K562 (cell line): ENCODE measurements around the gene TBC1D7. TPM values are rescaled to one million over a fixed set of nuclear protein-coding genes. Genes with fewer than 3 reads are reported as not detected.

Experiments
- ATAC-seq: fragments of 200-7000 bp; cut with Tn5 transposase; 3 replicates; pipeline ENCODE4 v1.9.1; 2020; ENCODE audit warnings: moderate library complexity
- BruUV-seq: library from RNA; stranded (reverse); fragments of 400-500 nt; replicated peaks from 2 replicates; lab custom pipeline; 2021; lab: Mats Ljungman, UMichigan
- CTCF ChIA-PET: fragments of 300-600 bp; formaldehyde crosslinking; extraction: SDS; loops from one replicate; lab custom pipeline; 2021; ENCODE audit warnings: low intra/inter-chr PET ratio; lab: Yijun Ruan, JAX
- POLR2A ChIA-PET: fragments of 300-600, 350-650 bp; sonication (Branson Sonifier 250); formaldehyde crosslinking; extraction: SDS; loops from one replicate; lab custom pipeline; 2021; ENCODE audit warnings: antibody characterized with exemption, inconsistent platforms; lab: Yijun Ruan, JAX
- DNase-seq, 4 experiments: peaks; one replicate each; pipeline versions ENCODE4 v3.0.0 to v3.0.0-alpha.2; 2011 to 2018; ENCODE audit warnings: low spot score in 3 of 4, mixed read lengths in 3 of 4; ENCODE audit errors: extremely low read depth in 1 of 4
- FAIRE-seq: peaks from 2 replicates; lab custom pipeline; 2011; peaks lifted over from hg19 to GRCh38; lab: Jason Lieb, UNC
- H2AFZ ChIP-seq: 2 replicates; pipeline ENCODE4 v1.6.0; 2011; ENCODE audit warnings: low read depth, low read length, control low read depth, inconsistent platforms
- H3K27ac ChIP-seq: fragments of 200-600 bp; 3 replicates; pipeline ENCODE4 v1.8.0; 2011; ENCODE audit warnings: low read depth, mild to moderate bottlenecking, control low read depth, inconsistent platforms, low read length, moderate library complexity, mixed read lengths; ENCODE audit errors: extremely low read depth
- H3K27me3 ChIP-seq, 2 experiments: fragments of 300-600 bp in 1 of 2; 2 replicates in 1 of 2; 3 replicates in 1 of 2; pipeline versions ENCODE4 v1.6.0 to v1.8.0; 2011; ENCODE audit warnings: inconsistent platforms in 2 of 2, low read length in 2 of 2, mild to moderate bottlenecking in 1 of 2, mixed read lengths in 1 of 2, moderate library complexity in 1 of 2; ENCODE audit not compliant: control insufficient read depth in 2 of 2, insufficient read depth in 2 of 2
- H3K36me3 ChIP-seq: fragments of 300-600 bp; 3 replicates; pipeline ENCODE4 v1.8.0; 2011; ENCODE audit warnings: mild to moderate bottlenecking, low read length, inconsistent platforms; ENCODE audit not compliant: control insufficient read depth, insufficient read depth
- H3K4me1 ChIP-seq, 2 experiments: fragments of 200-600 bp in 1 of 2; replicated peaks in 1 of 2; 2 replicates in 1 of 2; 3 replicates in 1 of 2; pipeline versions ENCODE4 v1.5.1 to v1.8.0; 2011; ENCODE audit warnings: inconsistent platforms in 2 of 2, low read length in 2 of 2, mild to moderate bottlenecking in 1 of 2, mixed read lengths in 1 of 2, moderate library complexity in 1 of 2; ENCODE audit not compliant: control insufficient read depth in 2 of 2, insufficient read depth in 2 of 2
- H3K4me2 ChIP-seq: 2 replicates; pipeline ENCODE4 v1.6.1; 2011; ENCODE audit warnings: low read length, control low read depth, inconsistent platforms, mixed read lengths; ENCODE audit not compliant: insufficient read depth
- H3K4me3 ChIP-seq: fragments of 200-600 bp; sonication (generic), shearing (Covaris generic); 2 replicates; pipeline ENCODE4 v1.5.1; 2016; ENCODE audit warnings: control low read depth, inconsistent platforms
- H3K79me2 ChIP-seq: fragments of 200-600 bp; 3 replicates; pipeline ENCODE4 v1.8.0; 2011; ENCODE audit warnings: low read length, inconsistent platforms; ENCODE audit not compliant: control insufficient read depth, insufficient read depth
- H3K9ac ChIP-seq, 2 experiments: 2 replicates each; pipeline versions ENCODE4 v1.6.0 to v1.6.1; 2011; ENCODE audit warnings: low read depth in 2 of 2, low read length in 2 of 2, control low read depth in 1 of 2, inconsistent platforms in 1 of 2, mild to moderate bottlenecking in 1 of 2, mixed read lengths in 1 of 2; ENCODE audit not compliant: insufficient read depth in 1 of 2
- H3K9me1 ChIP-seq: one replicate; pipeline ENCODE4 v1.6.0; 2011; ENCODE audit warnings: inconsistent platforms, mild to moderate bottlenecking, low read length, moderate library complexity; ENCODE audit not compliant: control insufficient read depth, insufficient read depth
- H3K9me3 ChIP-seq: replicated peaks from 2 replicates; pipeline ENCODE4 v1.5.1; 2011; ENCODE audit warnings: low read depth, low read length, inconsistent platforms; ENCODE audit not compliant: control insufficient read depth, insufficient read depth
- H4K20me1 ChIP-seq: replicated peaks from 2 replicates; pipeline ENCODE4 v1.6.1; 2011; ENCODE audit warnings: low read length, inconsistent platforms, mixed read lengths; ENCODE audit not compliant: control insufficient read depth, insufficient read depth
- KDM5B ChIP-seq: fragments of 200-600 bp; sonication (generic); IDR thresholded peaks from 2 replicates; pipeline ENCODE4 v1.6.1; 2012; ENCODE audit warnings: low read depth, mild to moderate bottlenecking, moderate library complexity, low read length, control low read depth, inconsistent platforms; ENCODE audit not compliant: insufficient replicate concordance
- LCOR ChIP-seq: sonication (generic); formaldehyde crosslinking; IDR thresholded peaks from 2 replicates; pipeline ENCODE4 v1.8.0; 2022; ENCODE audit warnings: mild to moderate bottlenecking, missing genetic modification reagents
- NCOA4 ChIP-seq: fragments of 450-650 bp; IDR thresholded peaks from 2 replicates; pipeline ENCODE4 v1.6.1; 2018; ENCODE audit warnings: mild to moderate bottlenecking; ENCODE audit not compliant: partially characterized antibody
- PCBP1 ChIP-seq: fragments of 200-400 bp; formaldehyde crosslinking; IDR thresholded peaks from 2 replicates; pipeline ENCODE4 v1.6.1; 2018; ENCODE audit warnings: mild to moderate bottlenecking, low read depth, low read length; ENCODE audit not compliant: poor library complexity, severe bottlenecking
- POLR2AphosphoS2 ChIP-seq: IDR thresholded peaks from 2 replicates; pipeline ENCODE4 v1.6.1; 2012; ENCODE audit warnings: low read length, improper control_type of control experiment
- PTBP1 ChIP-seq: fragments of 200-400 bp; formaldehyde crosslinking; IDR thresholded peaks from 2 replicates; pipeline ENCODE4 v1.6.1; 2017; ENCODE audit warnings: low read depth, low read length
- TAF7 ChIP-seq: fragments of 450-650 bp; IDR thresholded peaks from 2 replicates; pipeline ENCODE4 v1.6.1; 2016; ENCODE audit warnings: missing genetic modification characterization, missing compliant biosample characterization
- TAF9B ChIP-seq: fragments of 450-650 bp; IDR thresholded peaks from 2 replicates; pipeline ENCODE4 v1.6.1; 2018; ENCODE audit warnings: mild to moderate bottlenecking; ENCODE audit not compliant: partially characterized antibody
- TCFL5 ChIP-seq: fragments of 250-450 bp; sonication (Bioruptor Pico); conservative IDR thresholded peaks from 2 replicates; pipeline ENCODE4 v1.6.1; 2021; ENCODE audit warnings: mild to moderate bottlenecking, moderate library complexity, matching md5 sums
- ZNF212 ChIP-seq: fragments of 450-650 bp; formaldehyde crosslinking; IDR thresholded peaks from 2 replicates; pipeline ENCODE4 v1.4.0; 2020; ENCODE audit warnings: mild to moderate bottlenecking
- ZNF668 ChIP-seq: fragments of 250-450 bp; sonication (Bioruptor Pico); IDR thresholded peaks from 2 replicates; pipeline ENCODE4 v1.8.0; 2022; ENCODE audit warnings: mild to moderate bottlenecking, inconsistent platforms
- WGBS: fragments of 100-300 bp; shearing (Covaris generic); methylation state at CpG from one replicate; pipeline ENCODE4 v1.1.6; 2016; ENCODE audit warnings: low coverage, mixed read lengths; ENCODE audit not compliant: insufficient coverage; ENCODE audit errors: missing lambda C conversion rate; 5-methylcytosine and 5-hydroxymethylcytosine counted together
- in situ Hi-C: fragments of 300-500 bp; cut with MboI; formaldehyde crosslinking; loops from 4 replicates; pipeline ENCODE4 v1.15.0; 2018; ENCODE audit warnings: inconsistent platforms, mixed read lengths
- intact Hi-C: fragments of 100-400 bp; cut with micrococcal nuclease; formaldehyde crosslinking; loops from 2 replicates; pipeline ENCODE4 v1.14.2; 2022
- polyA plus RNA-seq, 8 experiments: library from polyadenylated mRNA; depleted of rRNA in 4 of 8; stranded (reverse) in 5 of 8; unstranded in 3 of 8; fragments of >200 nt; fragmentation: Nextera tagmentation in 2 of 8; fragmentation: Illumina TruSeq in 1 of 8; extraction: Ambion mirVana in 2 of 8; extraction: Trizol in 1 of 8; gene quantifications; 2 replicates each; pipeline versions ENCODE4 v1.2.1 to v1.2.3, GENCODE V29; 2011 to 2014; ENCODE audit warnings: inconsistent platforms in 1 of 8, missing spikeins in 1 of 8
- total RNA-seq, 7 experiments: library from RNA; depleted of rRNA in 6 of 7; stranded (reverse); fragments of >200 nt in 6 of 7; fragmentation: Illumina TruSeq in 2 of 7; extraction: Trizol in 2 of 7; gene quantifications; 2 replicates each; pipeline versions ENCODE4 v1.2.1 to v1.2.3, GENCODE V29; 2011 to 2021; ENCODE audit warnings: low replicate concordance in 1 of 7
- TF ChIP-seq, protein P1 (sequence below): IDR thresholded peaks from 3 replicates; pipeline ENCODE4 v1.6.1; 2011; ENCODE audit warnings: borderline replicate concordance, mild to moderate bottlenecking, moderate library complexity; ENCODE audit not compliant: insufficient read length; ENCODE audit errors: extremely low read depth
- TF ChIP-seq, protein P2 (sequence below), 2 experiments: fragments of 450-650 bp in 1 of 2; sonication (generic) in 1 of 2; formaldehyde crosslinking; conservative IDR thresholded peaks; 2 replicates each; pipeline versions ENCODE4 v1.4.0 to v1.8.1; 2020 to 2022; ENCODE audit warnings: mild to moderate bottlenecking in 1 of 2, missing genetic modification reagents in 1 of 2
- TF ChIP-seq, protein P3 (sequence below): fragments of 250-450 bp; sonication (Bioruptor Pico); IDR thresholded peaks from 2 replicates; pipeline ENCODE4 v1.8.0; 2022; ENCODE audit warnings: inconsistent platforms

TBC1D7 gene
- total and polyA plus RNA-seq, 9 of the 15 experiments (the other 6 are each of a cell fraction or from before 2014, with no cell fraction given), result 49.4 to 107 (median 61.1) TPM

DNA sequence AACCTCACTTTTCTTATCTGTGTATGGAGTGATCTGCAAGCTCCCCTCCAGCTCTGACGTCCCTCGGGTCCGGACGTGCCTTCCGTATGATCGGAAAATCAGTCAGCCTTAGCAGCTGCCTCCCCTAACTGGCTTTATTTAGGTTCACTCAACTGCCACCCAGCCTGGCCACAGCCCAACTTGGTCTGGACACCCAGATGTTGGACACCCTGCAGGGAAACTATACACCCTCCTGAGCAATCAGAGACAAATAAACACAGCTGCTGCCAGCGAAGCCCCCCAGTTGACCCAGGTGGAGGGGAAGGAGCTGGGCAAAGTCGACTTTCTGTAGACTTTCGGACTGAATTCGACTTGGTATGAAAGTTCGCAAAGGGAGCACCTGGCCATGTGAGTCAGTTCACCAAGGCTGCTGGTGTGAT, 28.9 kb downstream of the TBC1D7 start:
- Histone ChIP-seq H3K9ac (peak overlapping the region in 1 of 2 experiments; percentile 4; a peak in 1 of 4 replicates), H3K27ac (no peak overlapping the region), H3K4me2 (no peak overlapping the region), H4K20me1 (no peaks in the 10 kb centered on the region), H3K4me3 (no peak overlapping the region), H3K9me3 (no peaks in the 10 kb centered on the region), H3K4me1 (peaks cover 7 to 20% of the 10 kb centered on the region in 2 experiments; a peak in 4 of 5 replicates), H2AFZ (no peak overlapping the region), H3K79me2 (no peaks in the 10 kb centered on the region), H3K27me3 (no peaks in the 10 kb centered on the region), H3K36me3 (peaks cover 45% of the 10 kb centered on the region), H3K9me1 (no peaks in the 10 kb centered on the region)
- intact Hi-C loops (no loop called here), in situ Hi-C loops (no loop called here)
- POLR2A ChIA-PET, result interaction anchor here (0.6 to 1.3 kb wide), 3 partner anchors 21 to 30 kb away, joined by 3 to 4 read pairs (median 3); no protein-coding TSS in a partner anchor
- FAIRE-seq (no peak), DNase-seq (no peak), ATAC-seq (no peak)
- no TSS peak for BruUV-seq
- 87% methylated on average over 11 of the region's 11 CpGs for WGBS
- CTCF ChIA-PET, result no interaction called here
- TF ChIP-seq PCBP1 (no peak), PTBP1 (no peak), LCOR (CRISPR knock-in tag) (no peak), TAF9B (no peak), TAF7 (no peak), POLR2AphosphoS2 (no peak), NCOA4 (no peak), ZNF212 (CRISPR knock-in tag) (no peak), KDM5B (no peak), TCFL5 (CRISPR knock-in tag) (no peak), ZNF668 (CRISPR knock-in tag) (no peak)
- TF ChIP-seq, protein P1, sequence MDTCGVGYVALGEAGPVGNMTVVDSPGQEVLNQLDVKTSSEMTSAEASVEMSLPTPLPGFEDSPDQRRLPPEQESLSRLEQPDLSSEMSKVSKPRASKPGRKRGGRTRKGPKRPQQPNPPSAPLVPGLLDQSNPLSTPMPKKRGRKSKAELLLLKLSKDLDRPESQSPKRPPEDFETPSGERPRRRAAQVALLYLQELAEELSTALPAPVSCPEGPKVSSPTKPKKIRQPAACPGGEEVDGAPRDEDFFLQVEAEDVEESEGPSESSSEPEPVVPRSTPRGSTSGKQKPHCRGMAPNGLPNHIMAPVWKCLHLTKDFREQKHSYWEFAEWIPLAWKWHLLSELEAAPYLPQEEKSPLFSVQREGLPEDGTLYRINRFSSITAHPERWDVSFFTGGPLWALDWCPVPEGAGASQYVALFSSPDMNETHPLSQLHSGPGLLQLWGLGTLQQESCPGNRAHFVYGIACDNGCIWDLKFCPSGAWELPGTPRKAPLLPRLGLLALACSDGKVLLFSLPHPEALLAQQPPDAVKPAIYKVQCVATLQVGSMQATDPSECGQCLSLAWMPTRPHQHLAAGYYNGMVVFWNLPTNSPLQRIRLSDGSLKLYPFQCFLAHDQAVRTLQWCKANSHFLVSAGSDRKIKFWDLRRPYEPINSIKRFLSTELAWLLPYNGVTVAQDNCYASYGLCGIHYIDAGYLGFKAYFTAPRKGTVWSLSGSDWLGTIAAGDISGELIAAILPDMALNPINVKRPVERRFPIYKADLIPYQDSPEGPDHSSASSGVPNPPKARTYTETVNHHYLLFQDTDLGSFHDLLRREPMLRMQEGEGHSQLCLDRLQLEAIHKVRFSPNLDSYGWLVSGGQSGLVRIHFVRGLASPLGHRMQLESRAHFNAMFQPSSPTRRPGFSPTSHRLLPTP, result no peak
- TF ChIP-seq, protein P2, sequence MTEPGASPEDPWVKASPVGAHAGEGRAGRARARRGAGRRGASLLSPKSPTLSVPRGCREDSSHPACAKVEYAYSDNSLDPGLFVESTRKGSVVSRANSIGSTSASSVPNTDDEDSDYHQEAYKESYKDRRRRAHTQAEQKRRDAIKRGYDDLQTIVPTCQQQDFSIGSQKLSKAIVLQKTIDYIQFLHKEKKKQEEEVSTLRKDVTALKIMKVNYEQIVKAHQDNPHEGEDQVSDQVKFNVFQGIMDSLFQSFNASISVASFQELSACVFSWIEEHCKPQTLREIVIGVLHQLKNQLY (CRISPR knock-in tag; conservative IDR thresholded peaks at IDR 0.05), result no peak
- TF ChIP-seq, protein P3, sequence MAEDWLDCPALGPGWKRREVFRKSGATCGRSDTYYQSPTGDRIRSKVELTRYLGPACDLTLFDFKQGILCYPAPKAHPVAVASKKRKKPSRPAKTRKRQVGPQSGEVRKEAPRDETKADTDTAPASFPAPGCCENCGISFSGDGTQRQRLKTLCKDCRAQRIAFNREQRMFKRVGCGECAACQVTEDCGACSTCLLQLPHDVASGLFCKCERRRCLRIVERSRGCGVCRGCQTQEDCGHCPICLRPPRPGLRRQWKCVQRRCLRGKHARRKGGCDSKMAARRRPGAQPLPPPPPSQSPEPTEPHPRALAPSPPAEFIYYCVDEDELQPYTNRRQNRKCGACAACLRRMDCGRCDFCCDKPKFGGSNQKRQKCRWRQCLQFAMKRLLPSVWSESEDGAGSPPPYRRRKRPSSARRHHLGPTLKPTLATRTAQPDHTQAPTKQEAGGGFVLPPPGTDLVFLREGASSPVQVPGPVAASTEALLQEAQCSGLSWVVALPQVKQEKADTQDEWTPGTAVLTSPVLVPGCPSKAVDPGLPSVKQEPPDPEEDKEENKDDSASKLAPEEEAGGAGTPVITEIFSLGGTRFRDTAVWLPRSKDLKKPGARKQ, result no peak
